Astrocyte (in vitro differentiated cells and primary cell): ENCODE data around the gene ARID5B.

Experiments used
- CTCF ChIP-seq: IDR thresholded peaks from 2 replicates; pipeline ENCODE4 v1.5.1; 2011; ENCODE audit warnings: low read depth, mild to moderate bottlenecking, inconsistent platforms, low read length, moderate library complexity; ENCODE audit not compliant: insufficient read depth
- EZH2 ChIP-seq: IDR thresholded peaks from 2 replicates; pipeline ENCODE4 v1.6.1; 2012; ENCODE audit warnings: mild to moderate bottlenecking, low read length, inconsistent platforms; ENCODE audit not compliant: insufficient read depth

DNA sequence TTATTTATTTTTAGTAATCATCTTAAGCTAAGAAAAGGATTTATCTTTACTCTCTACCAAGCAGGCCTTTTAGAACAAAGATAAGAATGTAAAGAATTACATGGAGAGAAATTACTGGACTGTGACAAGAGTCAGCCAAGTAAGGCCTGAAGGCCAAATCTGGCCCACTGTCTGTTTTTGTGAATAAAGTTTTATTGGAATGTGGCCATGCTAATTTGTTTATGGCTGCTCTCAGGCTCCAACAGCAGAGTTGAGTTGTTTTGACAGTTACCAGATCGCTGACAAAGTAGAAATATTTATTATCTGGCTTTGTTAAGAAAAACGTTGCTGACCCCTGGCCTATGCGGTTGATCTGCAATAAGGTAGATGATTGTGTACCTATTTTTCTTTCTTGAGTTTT lies 6.1 kb downstream of the ARID5B start:
- TF ChIP-seq CTCF (no peak), EZH2 (no peak)
